Rectal smooth muscle tissue (tissue), 1 donor: ENCODE results near the gene SAMD5.

Experiments
- H3K27ac ChIP-seq: one replicate; pipeline ENCODE4 v1.7.0; 2013; ENCODE audit warnings: low read depth, low read length, inconsistent platforms
- H3K27me3 ChIP-seq: one replicate; pipeline ENCODE4 v1.7.0; 2013; ENCODE audit warnings: low read length; ENCODE audit not compliant: control insufficient read depth, insufficient read depth
- H3K36me3 ChIP-seq: one replicate; pipeline ENCODE4 v1.7.0; 2013; ENCODE audit warnings: low read length; ENCODE audit not compliant: control insufficient read depth, insufficient read depth
- H3K4me1 ChIP-seq: one replicate; pipeline ENCODE4 v1.7.0; 2013; ENCODE audit warnings: low read length; ENCODE audit not compliant: control insufficient read depth, insufficient read depth
- H3K4me3 ChIP-seq: one replicate; pipeline ENCODE4 v1.7.0; 2013; ENCODE audit warnings: low read length
- H3K9ac ChIP-seq: one replicate; pipeline ENCODE4 v1.7.0; 2013; ENCODE audit warnings: low read length

SAMD5 gene

GRCh38 chr6:147615659-147616456 lies 107.4 kb downstream of the SAMD5 start:
- H3K27me3 ChIP-seq = no peaks in the 10 kb centered on the region
- H3K4me3 ChIP-seq = no peak overlapping the region
- H3K4me1 ChIP-seq = no peaks in the 10 kb centered on the region
- H3K36me3 ChIP-seq = no peaks in the 10 kb centered on the region
- H3K27ac ChIP-seq = no peak overlapping the region
- no peak overlapping the region for H3K9ac ChIP-seq

- Histone ChIP-seq H3K36me3 (no peaks in the 10 kb centered on the region), H3K27me3 (no peaks in the 10 kb centered on the region), H3K27ac (no peak overlapping the region), H3K9ac (no peak overlapping the region), H3K4me1 (no peaks in the 10 kb centered on the region), H3K4me3 (no peak overlapping the region)
Measured at GRCh38 chr6:147617366-147617765, 108.9 kb downstream of the SAMD5 start.

GRCh38 chr6:147618457-147618856 lies 110.0 kb downstream of the SAMD5 start:
- H3K4me1 ChIP-seq = no peaks in the 10 kb centered on the region
- H3K36me3 ChIP-seq = no peaks in the 10 kb centered on the region
- no peak overlapping the region for H3K27ac ChIP-seq
- no peak overlapping the region for H3K9ac ChIP-seq
- no peak overlapping the region for H3K4me3 ChIP-seq
- H3K27me3 ChIP-seq = no peaks in the 10 kb centered on the region

- no peaks in the 10 kb centered on the region for H3K36me3 ChIP-seq
- H3K4me3 ChIP-seq = no peak overlapping the region
- H3K27me3 ChIP-seq = no peaks in the 10 kb centered on the region
- H3K4me1 ChIP-seq = no peaks in the 10 kb centered on the region
- H3K9ac ChIP-seq = no peak overlapping the region
- H3K27ac ChIP-seq = no peak overlapping the region
Measured at GRCh38 chr6:147618927-147619326, 110.4 kb downstream of the SAMD5 start.
